ENCODE results near the gene PAM. TPM values are rescaled to one million over a fixed set of nuclear protein-coding genes. Genes with fewer than 3 reads are reported as not detected.
A peak's percentile ranks its signal among the peaks of the same experiment; 100 is the strongest.

The PAM gene
- total RNA-seq, 1 donor, result 266 TPM

DNA sequence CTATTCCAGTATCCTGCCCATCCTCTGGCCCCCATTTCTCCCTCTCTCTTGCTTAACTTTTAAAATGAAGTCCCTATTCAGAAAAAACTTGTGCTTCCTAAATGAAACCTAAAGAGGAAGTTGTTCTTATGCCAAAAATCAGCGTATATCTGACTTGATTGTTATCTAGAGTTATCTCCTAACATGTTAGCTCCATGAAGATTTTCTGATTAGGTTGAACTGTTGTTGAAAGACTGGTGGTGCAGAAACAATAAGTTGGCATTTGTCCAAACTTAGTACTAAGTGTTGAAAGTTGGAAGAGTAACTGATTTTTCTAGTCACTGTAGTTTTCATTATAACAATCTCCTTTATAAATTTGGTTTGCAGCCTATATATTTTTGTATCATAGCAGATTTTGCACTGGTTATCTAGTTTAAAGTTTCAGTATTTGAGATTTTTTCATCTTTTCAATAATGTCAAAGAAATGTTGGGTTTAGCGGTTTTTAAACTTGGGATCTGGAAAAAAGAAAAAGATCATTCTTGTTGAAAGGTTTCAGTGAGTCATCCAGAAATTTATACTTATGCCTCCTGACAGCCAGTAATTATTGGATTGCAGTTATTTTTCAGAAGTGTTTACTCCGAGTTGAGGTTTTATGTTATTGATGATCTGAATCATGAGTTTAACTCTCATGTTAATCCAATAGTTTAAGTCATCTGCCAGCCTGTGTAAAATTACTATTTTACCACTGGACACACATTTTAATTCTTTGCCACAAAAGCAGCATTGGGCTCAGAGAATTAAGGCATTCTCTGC lies 60.6 kb downstream of the PAM start:
- H3K4me3 ChIP-seq (ENCODE audit: low read depth, low read length), result no peak overlapping the region
- DNase-seq (ENCODE audit: low read depth), result no peak
- TF ChIP-seq, protein P1, sequence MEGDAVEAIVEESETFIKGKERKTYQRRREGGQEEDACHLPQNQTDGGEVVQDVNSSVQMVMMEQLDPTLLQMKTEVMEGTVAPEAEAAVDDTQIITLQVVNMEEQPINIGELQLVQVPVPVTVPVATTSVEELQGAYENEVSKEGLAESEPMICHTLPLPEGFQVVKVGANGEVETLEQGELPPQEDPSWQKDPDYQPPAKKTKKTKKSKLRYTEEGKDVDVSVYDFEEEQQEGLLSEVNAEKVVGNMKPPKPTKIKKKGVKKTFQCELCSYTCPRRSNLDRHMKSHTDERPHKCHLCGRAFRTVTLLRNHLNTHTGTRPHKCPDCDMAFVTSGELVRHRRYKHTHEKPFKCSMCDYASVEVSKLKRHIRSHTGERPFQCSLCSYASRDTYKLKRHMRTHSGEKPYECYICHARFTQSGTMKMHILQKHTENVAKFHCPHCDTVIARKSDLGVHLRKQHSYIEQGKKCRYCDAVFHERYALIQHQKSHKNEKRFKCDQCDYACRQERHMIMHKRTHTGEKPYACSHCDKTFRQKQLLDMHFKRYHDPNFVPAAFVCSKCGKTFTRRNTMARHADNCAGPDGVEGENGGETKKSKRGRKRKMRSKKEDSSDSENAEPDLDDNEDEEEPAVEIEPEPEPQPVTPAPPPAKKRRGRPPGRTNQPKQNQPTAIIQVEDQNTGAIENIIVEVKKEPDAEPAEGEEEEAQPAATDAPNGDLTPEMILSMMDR (IDR thresholded peaks at IDR 0.05; ENCODE audit: insufficient read depth, low read depth, low read length), result no peak

DNA sequence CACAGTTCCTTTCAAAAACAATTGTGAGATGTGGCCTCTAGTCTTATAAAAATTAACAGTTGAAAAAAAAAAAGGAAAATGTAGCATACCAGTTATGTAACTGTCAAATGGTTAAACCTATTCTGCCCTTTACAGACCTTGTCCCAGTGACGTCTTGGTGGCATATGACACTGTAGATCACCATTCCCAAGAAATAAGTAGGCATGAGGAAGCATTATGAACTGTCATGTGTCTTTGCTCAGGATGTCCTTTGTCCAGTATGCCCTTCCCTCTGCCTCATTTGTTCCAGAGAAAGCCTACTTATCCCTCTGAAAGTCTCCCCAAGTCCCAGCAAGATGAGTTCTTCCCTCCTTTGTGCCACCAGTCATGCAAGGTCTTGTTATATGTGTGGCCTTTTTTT lies 63.2 kb downstream of the PAM start:
- H3K4me3 ChIP-seq (ENCODE audit: low read depth, low read length), result no peak overlapping the region
- TF ChIP-seq, protein P1 (IDR thresholded peaks at IDR 0.05; ENCODE audit: insufficient read depth, low read depth, low read length), result no peak
- DNase-seq (ENCODE audit: low read depth), result no peak

DNA sequence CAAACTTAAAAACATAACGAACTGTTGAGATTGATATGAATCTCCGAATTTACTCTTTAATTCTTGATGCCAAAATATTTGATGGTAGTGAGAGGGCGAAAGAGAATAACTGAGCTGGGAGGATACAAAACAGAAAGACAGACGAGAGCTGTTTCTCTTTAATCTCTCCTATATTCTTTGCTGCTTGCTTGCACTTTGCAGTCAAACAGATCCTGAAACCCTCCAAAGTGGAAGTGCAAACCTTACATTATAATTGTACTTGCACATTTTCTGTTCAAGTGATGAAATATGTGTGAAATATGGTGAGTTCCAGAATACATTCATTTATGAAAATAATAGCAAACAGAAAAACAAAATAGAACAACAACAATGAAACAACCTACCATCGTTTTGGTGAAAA lies 63.8 kb downstream of the PAM start:
- TF ChIP-seq, protein P1 (IDR thresholded peaks at IDR 0.05; ENCODE audit: insufficient read depth, low read depth, low read length), result no peak
- no peak for DNase-seq (ENCODE audit: low read depth)
- H3K4me3 ChIP-seq (ENCODE audit: low read depth, low read length), result no peak overlapping the region

DNA sequence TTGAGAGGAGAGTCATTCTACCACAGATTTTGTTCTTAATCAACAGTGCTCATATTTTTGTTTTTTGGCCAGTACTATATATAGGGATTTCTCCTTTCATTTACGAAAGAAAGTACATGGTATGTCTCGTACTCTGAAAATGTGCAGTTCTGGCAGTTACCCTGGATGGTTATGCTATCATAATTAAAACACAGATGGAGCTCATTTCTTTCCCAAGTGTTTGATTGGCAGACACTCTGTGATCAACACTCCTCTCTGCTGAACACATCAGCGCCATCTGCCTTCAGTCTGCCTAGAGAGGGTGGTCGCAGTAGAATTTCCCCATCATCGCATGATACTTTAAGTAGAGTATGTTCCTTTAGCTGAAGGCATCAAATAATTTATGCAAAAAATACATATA lies 64.5 kb downstream of the PAM start:
- H3K4me3 ChIP-seq (ENCODE audit: low read depth, low read length), result no peak overlapping the region
- no peak for DNase-seq (ENCODE audit: low read depth)
- TF ChIP-seq, protein P1 (IDR thresholded peaks at IDR 0.05; ENCODE audit: insufficient read depth, low read depth, low read length), result no peak

DNA sequence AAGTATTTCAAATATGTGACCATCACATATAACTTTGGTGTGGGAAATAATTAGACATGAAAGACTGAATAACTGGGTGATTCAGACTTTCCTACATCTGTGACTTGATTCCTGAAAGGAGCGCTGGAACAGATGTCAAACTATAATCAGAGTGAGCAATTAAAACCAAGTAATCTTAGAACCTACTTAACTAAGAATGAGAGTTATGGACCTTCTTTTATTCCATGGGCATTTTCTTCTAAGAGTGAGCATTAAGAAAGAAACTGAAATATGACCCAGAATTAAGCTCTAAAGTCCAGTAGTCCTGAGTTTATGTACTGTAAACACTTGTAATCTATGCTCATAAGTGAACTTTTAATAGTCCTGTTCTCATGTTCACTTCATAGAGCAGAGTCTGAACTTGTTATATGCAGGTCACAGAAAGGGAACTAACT lies 68.4 kb downstream of the PAM start:
- DNase-seq (ENCODE audit: low read depth), result peak; percentile 65

DNA sequence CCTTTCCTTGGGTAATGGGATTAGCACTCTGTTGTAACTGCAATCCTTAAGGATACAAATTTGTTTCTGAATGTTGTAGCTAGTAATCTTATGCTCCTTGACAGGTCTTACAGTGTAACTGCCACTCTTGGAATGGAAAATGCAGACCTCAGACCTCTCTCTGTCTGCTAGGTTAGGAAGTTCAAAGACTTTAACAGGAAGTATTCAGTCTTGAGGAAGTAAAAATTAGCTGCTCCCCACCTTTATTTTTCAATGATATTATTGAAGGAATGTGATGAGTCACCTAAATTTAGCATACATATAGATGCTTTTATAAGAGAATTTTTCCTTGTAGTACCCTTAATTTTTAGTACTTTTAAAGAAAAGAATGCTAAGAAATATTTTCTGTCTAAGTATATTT lies 71.5 kb downstream of the PAM start:
- TF ChIP-seq, protein P1 (IDR thresholded peaks at IDR 0.05; ENCODE audit: insufficient read depth, low read depth, low read length), result no peak
- DNase-seq (ENCODE audit: low read depth), result no peak
- H3K4me3 ChIP-seq (ENCODE audit: low read depth, low read length), result no peak overlapping the region

More for the DNA sequence above, 68.4 kb downstream of the PAM start:
- TF ChIP-seq, protein P1 (IDR thresholded peaks at IDR 0.05; ENCODE audit: insufficient read depth, low read depth, low read length), result no peak
- no peak overlapping the region for H3K4me3 ChIP-seq (ENCODE audit: low read depth, low read length)

DNA sequence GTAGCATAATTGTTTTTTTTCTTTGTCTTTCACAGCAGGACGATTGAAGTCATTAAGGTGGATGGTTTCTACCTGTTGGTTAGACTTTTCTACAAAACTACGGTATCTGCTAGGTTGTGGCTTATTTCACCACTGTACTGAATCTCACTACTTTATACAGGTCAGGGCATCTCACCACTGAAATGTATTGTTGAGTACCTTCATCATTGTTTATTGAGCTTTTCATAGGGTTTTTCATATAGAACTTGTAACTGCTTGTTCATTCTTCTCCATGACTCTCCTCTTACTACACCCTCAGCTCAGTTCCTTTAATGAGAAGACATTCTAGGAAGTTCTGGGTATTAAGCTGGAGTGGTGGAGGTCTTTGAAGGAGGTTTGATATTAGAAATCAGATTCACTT lies 75.1 kb downstream of the PAM start:
- DNase-seq (ENCODE audit: low read depth), result no peak
- no peak overlapping the region for H3K4me3 ChIP-seq (ENCODE audit: low read depth, low read length)
- TF ChIP-seq, protein P1 (IDR thresholded peaks at IDR 0.05; ENCODE audit: insufficient read depth, low read depth, low read length), result no peak
